ENCODE data around the gene FAM228B. TPM values are rescaled to one million over a fixed set of nuclear protein-coding genes. Genes with fewer than 3 reads are reported as not detected.

FAM228B gene
- total RNA-seq, 4 donors from 2014 or later: 3.0 to 6.7 (median 4.3) TPM

- Histone ChIP-seq H3K4me3 (no peak overlapping the region), H3K4me1 (peaks cover 0 to 6% of the 10 kb centered on the region in 2 donors), H3K9me3 (no peaks in the 10 kb centered on the region), H3K36me3 (peaks cover 0 to 21% of the 10 kb centered on the region in 2 donors), H3K27me3 (no peaks in the 10 kb centered on the region), H3K27ac (no peak overlapping the region)
- DNase-seq (no peak), ATAC-seq (no peak)
- intact Hi-C loops (cut with DNase I; ENCODE audit: low total_unique reads): no loop called here
- in situ Hi-C loops (cut with MboI; ENCODE audit: low sequenced_read_pairs in 4 of 4): no loop called here
- TF ChIP-seq CTCF (IDR thresholded peaks at IDR 0.05 in 4 of 5, conservative IDR thresholded peaks at IDR 0.05 in 1 of 5) (no peak), POLR2A (IDR thresholded peaks at IDR 0.05) (no peak)
Observed at GRCh38 chr2:24199968-24200590, 76.8 kb downstream of the FAM228B start.

GRCh38 chr2:24200799-24201198, 77.5 kb downstream of the FAM228B start:
- intact Hi-C loops (cut with DNase I; ENCODE audit: low total_unique reads): no loop called here
- H3K4me1 ChIP-seq: peaks cover 0 to 6% of the 10 kb centered on the region in 2 donors
- in situ Hi-C loops (cut with MboI; ENCODE audit: low sequenced_read_pairs in 4 of 4): no loop called here
- H3K27me3 ChIP-seq: no peaks in the 10 kb centered on the region
- H3K4me3 ChIP-seq: no peak overlapping the region
- DNase-seq: no peak
- H3K27ac ChIP-seq: no peak overlapping the region
- TF ChIP-seq POLR2A (IDR thresholded peaks at IDR 0.05): no peak
- no peak for TF ChIP-seq CTCF (IDR thresholded peaks at IDR 0.05 in 4 of 5, conservative IDR thresholded peaks at IDR 0.05 in 1 of 5)
- H3K36me3 ChIP-seq: peaks cover 0 to 28% of the 10 kb centered on the region in 2 donors
- ATAC-seq: no peak
- H3K9me3 ChIP-seq: no peaks in the 10 kb centered on the region

GRCh38 chr2:24203029-24203786, 79.9 kb downstream of the FAM228B start:
- Histone ChIP-seq H3K4me1 (peaks cover 0 to 6% of the 10 kb centered on the region in 2 donors), H3K9me3 (no peaks in the 10 kb centered on the region), H3K27ac (no peak overlapping the region), H3K36me3 (peaks cover 0 to 50% of the 10 kb centered on the region in 2 donors), H3K4me3 (no peak overlapping the region), H3K27me3 (no peaks in the 10 kb centered on the region)
- in situ Hi-C loops (cut with MboI; ENCODE audit: low sequenced_read_pairs in 4 of 4) (no loop called here), intact Hi-C loops (cut with DNase I; ENCODE audit: low total_unique reads) (no loop called here)
- DNase-seq: no peak
- TF ChIP-seq CTCF (IDR thresholded peaks at IDR 0.05 in 4 of 5, conservative IDR thresholded peaks at IDR 0.05 in 1 of 5) (no peak), POLR2A (IDR thresholded peaks at IDR 0.05) (no peak)
- no peak for ATAC-seq

GRCh38 chr2:24203787-24204150, 80.5 kb downstream of the FAM228B start:
- intact Hi-C loops (cut with DNase I; ENCODE audit: low total_unique reads): no loop called here
- peaks cover 0 to 6% of the 10 kb centered on the region in 2 donors for H3K4me1 ChIP-seq
- ATAC-seq (no peak), DNase-seq (no peak)
- no peaks in the 10 kb centered on the region for H3K27me3 ChIP-seq
- no peaks in the 10 kb centered on the region for H3K9me3 ChIP-seq
- in situ Hi-C loops (cut with MboI; ENCODE audit: low sequenced_read_pairs in 4 of 4): no loop called here
- H3K36me3 ChIP-seq: peaks cover 0 to 55% of the 10 kb centered on the region in 2 donors
- no peak overlapping the region for H3K27ac ChIP-seq
- H3K4me3 ChIP-seq: no peak overlapping the region
- TF ChIP-seq CTCF (IDR thresholded peaks at IDR 0.05 in 4 of 5, conservative IDR thresholded peaks at IDR 0.05 in 1 of 5) (no peak), POLR2A (IDR thresholded peaks at IDR 0.05) (no peak)

All from gastrocnemius medialis (tissue), 4 donors.